GM10266 (cell line): ENCODE measurements around the gene CDK5RAP1.

Source experiments
- DNase-seq: peaks from one replicate; pipeline ENCODE4 v3.0.0; 2012; ENCODE audit errors: extremely low spot score
- CTCF ChIP-seq: IDR thresholded peaks from 2 replicates; pipeline ENCODE4 v1.5.1; 2012; ENCODE audit warnings: mild to moderate bottlenecking, low read depth; ENCODE audit not compliant: control insufficient read depth, insufficient read depth; ENCODE audit errors: missing control alignments

CDK5RAP1 gene

GRCh38 chr20:33411711-33412483 lies 10.6 kb upstream of the CDK5RAP1 start:
- TF ChIP-seq CTCF = no peak
- no peak for DNase-seq

GRCh38 chr20:33411242-33411641 lies 9.9 kb upstream of the CDK5RAP1 start:
- TF ChIP-seq CTCF = no peak
- no peak for DNase-seq

DNA sequence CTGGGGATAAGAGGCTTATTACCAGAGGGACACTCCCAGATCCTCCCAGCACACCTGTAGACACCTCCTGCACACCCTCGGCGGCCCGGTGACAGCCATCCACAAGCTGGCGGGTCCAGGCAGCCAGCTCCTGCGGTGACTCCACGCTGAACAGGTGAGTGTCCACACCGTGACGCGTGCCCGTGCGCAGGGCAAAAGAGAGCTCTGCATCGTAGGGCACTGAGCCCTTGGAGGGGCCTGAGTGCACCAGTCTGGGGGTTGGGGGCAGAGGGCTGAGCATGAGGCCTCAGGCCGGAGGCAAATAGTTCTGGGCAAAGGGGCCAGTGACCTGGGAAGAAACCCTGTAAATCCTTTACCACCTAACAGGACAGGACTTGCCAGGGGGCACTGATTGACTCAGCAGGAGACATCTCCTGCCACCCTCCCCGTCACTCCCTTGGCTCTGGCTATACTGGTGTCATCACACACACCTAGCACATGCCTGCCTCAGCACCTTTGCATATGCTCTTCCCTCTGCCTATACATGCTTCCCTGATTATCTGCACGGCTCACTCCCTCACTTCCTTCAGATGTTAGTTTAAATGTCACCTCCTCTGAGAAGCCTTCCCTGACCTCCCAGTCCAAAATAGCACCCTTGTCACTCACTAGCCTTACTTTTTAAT lies 8.9 kb upstream of the CDK5RAP1 start:
- no peak for TF ChIP-seq CTCF
- no peak for DNase-seq

- no peak for DNase-seq
- no peak for TF ChIP-seq CTCF
Observed at GRCh38 chr20:33408716-33409654, 7.7 kb upstream of the CDK5RAP1 start.

DNA sequence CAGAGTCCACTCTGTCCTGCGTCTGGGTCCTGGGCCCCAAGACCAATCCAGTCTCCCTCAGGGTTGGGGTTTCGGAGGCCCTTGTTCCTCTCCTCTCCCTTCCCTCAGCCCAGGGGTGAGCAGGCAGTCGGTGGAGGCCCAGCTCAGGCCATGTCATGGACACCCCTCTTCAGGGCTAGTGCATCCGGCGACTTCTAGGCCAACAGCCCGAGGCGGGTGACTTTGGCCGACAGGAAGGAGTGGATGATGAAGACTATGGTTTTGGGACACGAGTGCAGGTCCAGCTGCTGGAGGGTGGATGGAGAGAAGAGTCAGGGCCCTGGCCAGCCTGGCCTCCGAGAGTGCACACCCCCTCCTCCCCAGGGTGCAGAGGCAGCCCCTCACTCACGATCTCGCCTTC lies 7.0 kb upstream of the CDK5RAP1 start:
- no peak for DNase-seq
- TF ChIP-seq CTCF = no peak

DNA sequence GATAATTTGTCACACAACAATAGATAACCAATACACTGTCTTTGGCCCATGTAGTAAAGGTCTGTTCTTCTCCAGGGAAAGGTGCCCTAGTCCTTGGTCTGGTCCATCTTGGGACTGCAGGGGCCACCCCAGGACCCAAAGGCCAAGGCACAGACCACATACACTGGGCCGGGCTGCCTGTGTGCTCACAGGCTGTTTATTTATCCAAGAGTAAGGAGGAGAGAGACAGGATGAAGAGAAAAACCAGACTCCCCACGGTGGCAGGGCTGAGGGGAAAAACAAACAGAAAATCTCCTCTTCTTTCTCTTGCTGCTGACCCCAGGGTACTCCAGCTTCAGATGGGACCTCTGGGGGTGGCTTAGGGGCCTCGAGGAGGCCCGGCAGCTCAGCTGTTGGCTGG lies 6.5 kb upstream of the CDK5RAP1 start:
- DNase-seq = no peak
- TF ChIP-seq CTCF = no peak
